Measurements from ENCODE around the gene ITPK1.

DNA sequence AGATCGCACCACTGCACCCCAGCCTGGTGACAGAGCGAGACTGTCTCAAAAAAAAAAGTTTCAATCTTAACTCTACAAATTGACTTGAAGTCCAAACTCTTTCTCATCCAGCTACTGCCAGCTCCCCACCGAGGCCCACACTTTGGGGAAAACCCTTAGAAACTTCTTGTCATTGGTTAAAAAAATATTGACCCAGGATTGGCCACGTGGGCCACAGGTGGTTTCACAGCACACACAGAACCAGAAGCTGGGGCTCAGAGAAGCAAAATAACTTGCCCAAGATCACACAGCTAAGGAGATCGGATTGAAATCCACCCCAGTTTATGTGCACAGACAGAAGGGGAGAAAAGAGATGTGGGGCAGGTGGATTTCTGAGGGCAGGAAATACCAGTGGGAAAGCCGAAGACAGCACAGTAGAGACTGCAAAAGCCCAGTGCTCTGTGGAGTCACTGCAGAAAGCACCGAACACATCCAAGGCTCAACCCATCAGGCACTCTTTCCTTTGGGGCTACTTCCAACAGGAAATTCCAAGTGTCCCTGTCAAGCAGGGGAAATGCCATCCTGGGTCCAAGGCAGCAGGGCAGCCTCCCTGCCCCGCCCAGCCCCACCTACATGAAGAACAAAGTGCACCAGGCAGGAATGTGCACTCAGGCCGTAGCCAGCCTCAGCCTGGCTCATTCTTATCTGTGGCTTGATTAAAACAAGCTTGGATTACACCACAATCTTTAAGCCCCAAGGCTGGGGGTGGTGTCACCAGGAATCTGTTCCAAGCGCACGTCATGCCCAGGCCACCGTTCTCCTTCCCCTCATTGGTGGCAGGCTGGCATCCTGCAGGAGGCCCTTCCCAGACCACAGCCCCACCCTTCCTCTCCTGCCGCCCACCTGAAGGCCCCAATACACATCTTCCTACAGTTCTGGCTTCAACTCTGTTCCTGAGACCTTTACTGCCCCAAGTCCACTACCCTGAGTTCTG, 72.5 kb downstream of the ITPK1 start:
- TF ChIP-seq, protein P1, sequence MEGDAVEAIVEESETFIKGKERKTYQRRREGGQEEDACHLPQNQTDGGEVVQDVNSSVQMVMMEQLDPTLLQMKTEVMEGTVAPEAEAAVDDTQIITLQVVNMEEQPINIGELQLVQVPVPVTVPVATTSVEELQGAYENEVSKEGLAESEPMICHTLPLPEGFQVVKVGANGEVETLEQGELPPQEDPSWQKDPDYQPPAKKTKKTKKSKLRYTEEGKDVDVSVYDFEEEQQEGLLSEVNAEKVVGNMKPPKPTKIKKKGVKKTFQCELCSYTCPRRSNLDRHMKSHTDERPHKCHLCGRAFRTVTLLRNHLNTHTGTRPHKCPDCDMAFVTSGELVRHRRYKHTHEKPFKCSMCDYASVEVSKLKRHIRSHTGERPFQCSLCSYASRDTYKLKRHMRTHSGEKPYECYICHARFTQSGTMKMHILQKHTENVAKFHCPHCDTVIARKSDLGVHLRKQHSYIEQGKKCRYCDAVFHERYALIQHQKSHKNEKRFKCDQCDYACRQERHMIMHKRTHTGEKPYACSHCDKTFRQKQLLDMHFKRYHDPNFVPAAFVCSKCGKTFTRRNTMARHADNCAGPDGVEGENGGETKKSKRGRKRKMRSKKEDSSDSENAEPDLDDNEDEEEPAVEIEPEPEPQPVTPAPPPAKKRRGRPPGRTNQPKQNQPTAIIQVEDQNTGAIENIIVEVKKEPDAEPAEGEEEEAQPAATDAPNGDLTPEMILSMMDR (conservative IDR thresholded peaks at IDR 0.05), result no peak
- no peak for TF ChIP-seq EZH2 (IDR thresholded peaks at IDR 0.05; ENCODE audit: low read depth)
